Activated CD4-positive, alpha-beta memory T cell treated with anti-CD3 and anti-CD28 coated beads for 36 hours (primary cell): ENCODE measurements around the gene MMP21. TPM values are rescaled to one million over a fixed set of nuclear protein-coding genes. Genes with fewer than 3 reads are reported as not detected.

Source experiments
- CTCF ChIA-PET: fragments of 350-600 bp; sonication (Branson Sonifier 250); formaldehyde crosslinking; loops from one replicate; lab custom pipeline; 2021; ENCODE audit warnings: antibody characterized with exemption, inconsistent platforms; lab: Charles Lee
- POLR2A ChIA-PET: fragments of 350-600 bp; sonication (Branson Sonifier 250); formaldehyde crosslinking; loops from one replicate; lab custom pipeline; 2021; ENCODE audit warnings: antibody characterized with exemption; lab: Charles Lee
- DNase-seq: peaks from one replicate; pipeline ENCODE4 v3.0.0-alpha.2; 2020
- H3K27ac Mint-ChIP-seq: one replicate; pipeline ENCODE4 v1.8.0; 2021; ENCODE audit warnings: mixed read lengths
- H3K27me3 Mint-ChIP-seq: one replicate; pipeline ENCODE4 v1.8.0; 2021; ENCODE audit warnings: mixed read lengths
- H3K36me3 Mint-ChIP-seq: one replicate; pipeline ENCODE4 v1.8.0; 2021; ENCODE audit warnings: mixed read lengths
- H3K4me1 Mint-ChIP-seq: one replicate; pipeline ENCODE4 v1.8.0; 2021; ENCODE audit warnings: low read depth, mixed read lengths
- H3K4me3 Mint-ChIP-seq: one replicate; pipeline ENCODE4 v1.8.0; 2021; ENCODE audit warnings: mild to moderate bottlenecking, mixed read lengths
- H3K9me3 Mint-ChIP-seq: one replicate; pipeline ENCODE4 v1.8.0; 2021; ENCODE audit warnings: mixed read lengths
- intact Hi-C: fragments of 100-400 bp; cut with micrococcal nuclease; formaldehyde crosslinking; loops from one replicate; pipeline ENCODE4 v1.15.1; 2023
- total RNA-seq, 2 experiments: library from RNA; stranded (reverse); gene quantifications; one replicate each; pipeline ENCODE4 v1.2.3, GENCODE V29; 2021

The MMP21 gene
- total RNA-seq, 2 experiments from 2014 or later = not detected

DNA sequence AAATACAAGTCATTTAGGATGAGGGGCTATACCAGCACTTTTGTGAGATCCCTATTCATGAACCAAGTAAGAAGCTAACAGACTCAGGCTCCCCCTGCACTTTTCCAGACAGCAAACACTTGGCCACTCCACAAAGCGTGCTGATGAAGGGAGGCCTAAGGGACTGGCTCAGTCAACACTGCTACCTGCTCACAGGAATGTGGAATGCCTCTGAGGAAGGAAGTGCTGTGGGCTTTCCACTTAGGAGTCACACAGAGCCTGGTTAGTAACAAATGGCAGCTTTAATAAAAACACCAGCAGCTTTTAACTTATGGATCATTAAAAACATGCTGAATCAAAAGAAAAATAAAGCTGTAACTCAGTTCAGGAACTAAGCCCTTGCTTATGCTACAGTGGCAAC is 32.4 kb upstream of the MMP21 start:
- intact Hi-C loops = no loop called here
- no peak for DNase-seq
- Mint-ChIP-seq H3K9me3 (no peaks in the 10 kb centered on the region), H3K27me3 (no peaks in the 10 kb centered on the region), H3K27ac (no peak overlapping the region), H3K36me3 (peaks cover 34% of the 10 kb centered on the region), H3K4me3 (no peak overlapping the region), H3K4me1 (no peaks in the 10 kb centered on the region)
- ChIA-PET CTCF (no interaction called here), POLR2A (no interaction called here)

DNA sequence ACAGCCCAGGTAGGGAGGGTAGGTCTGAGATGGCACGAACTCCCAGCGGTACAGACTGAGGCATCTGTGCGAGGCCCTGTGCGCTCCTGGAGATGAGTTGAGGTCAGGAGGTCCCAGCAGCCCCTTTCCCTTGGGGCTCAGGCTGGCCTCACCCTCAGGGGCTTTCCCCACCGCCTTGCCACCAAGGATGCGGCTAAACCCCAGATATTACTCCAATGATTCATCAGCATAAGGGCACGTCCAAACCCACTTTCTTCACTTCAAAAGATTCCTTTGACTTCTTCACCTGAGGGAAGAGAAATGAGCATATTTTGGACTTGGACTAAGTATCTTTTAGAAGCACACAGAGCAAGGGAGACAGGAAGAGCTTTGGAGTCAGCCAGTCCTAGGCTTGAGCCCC is 27.1 kb upstream of the MMP21 start:
- intact Hi-C loops = no loop called here
- no peak overlapping the region for H3K27ac Mint-ChIP-seq
- H3K4me3 Mint-ChIP-seq = no peak overlapping the region
- no peaks in the 10 kb centered on the region for H3K4me1 Mint-ChIP-seq
- H3K9me3 Mint-ChIP-seq = no peaks in the 10 kb centered on the region
- no peaks in the 10 kb centered on the region for H3K27me3 Mint-ChIP-seq
- H3K36me3 Mint-ChIP-seq = peaks cover 17% of the 10 kb centered on the region
- POLR2A ChIA-PET = no interaction called here
- CTCF ChIA-PET = no interaction called here
- no peak for DNase-seq

DNA sequence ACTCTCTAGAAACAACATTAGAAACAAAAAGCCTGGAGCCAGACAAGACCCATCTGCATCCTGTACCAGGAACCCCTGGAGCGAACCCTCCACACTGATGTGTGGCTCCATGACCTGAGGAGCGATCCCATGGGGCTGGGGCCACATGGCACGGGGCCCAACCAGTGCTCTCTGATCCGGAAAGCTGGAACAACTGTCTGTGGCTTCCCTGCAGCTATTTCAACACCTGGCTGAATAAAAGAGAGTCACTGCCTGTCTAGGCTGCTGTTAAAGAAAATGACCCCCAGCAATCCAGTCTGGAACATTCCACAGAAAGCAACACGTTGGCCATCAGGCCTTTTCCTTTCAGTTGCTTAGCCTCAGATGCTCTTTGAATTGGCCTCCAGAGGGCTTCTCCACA is 26.5 kb upstream of the MMP21 start:
- CTCF ChIA-PET = no interaction called here
- DNase-seq = no peak
- Mint-ChIP-seq H3K36me3 (peaks cover 15% of the 10 kb centered on the region), H3K27me3 (no peaks in the 10 kb centered on the region), H3K4me1 (no peaks in the 10 kb centered on the region), H3K27ac (no peak overlapping the region), H3K9me3 (no peaks in the 10 kb centered on the region), H3K4me3 (no peak overlapping the region)
- POLR2A ChIA-PET = no interaction called here
- intact Hi-C loops = no loop called here

DNA sequence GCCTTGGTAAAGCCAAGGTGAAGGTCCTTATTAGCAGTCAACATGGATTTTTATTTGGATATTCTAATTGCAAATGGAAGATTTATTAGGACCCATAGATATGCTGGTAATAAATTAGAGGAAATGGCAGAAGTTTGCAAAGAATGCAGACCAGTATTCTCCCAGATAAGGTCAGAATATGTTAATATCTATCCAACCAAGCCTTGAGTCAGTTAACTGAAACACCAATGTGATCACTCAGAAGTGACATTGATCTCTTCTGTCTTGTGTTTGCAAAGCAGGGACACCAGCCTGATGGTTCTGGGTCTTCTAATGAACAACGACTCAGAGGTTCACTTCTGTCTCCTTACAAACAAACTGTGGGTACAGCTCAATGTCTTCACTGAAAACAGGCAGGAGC is 26.0 kb upstream of the MMP21 start:
- intact Hi-C loops = no loop called here
- H3K36me3 Mint-ChIP-seq = peaks cover 13% of the 10 kb centered on the region
- H3K27me3 Mint-ChIP-seq = no peaks in the 10 kb centered on the region
- H3K4me3 Mint-ChIP-seq = no peak overlapping the region
- H3K9me3 Mint-ChIP-seq = no peaks in the 10 kb centered on the region
- ChIA-PET CTCF (no interaction called here), POLR2A (no interaction called here)
- no peak for DNase-seq
- H3K4me1 Mint-ChIP-seq = no peaks in the 10 kb centered on the region
- H3K27ac Mint-ChIP-seq = no peak overlapping the region

DNA sequence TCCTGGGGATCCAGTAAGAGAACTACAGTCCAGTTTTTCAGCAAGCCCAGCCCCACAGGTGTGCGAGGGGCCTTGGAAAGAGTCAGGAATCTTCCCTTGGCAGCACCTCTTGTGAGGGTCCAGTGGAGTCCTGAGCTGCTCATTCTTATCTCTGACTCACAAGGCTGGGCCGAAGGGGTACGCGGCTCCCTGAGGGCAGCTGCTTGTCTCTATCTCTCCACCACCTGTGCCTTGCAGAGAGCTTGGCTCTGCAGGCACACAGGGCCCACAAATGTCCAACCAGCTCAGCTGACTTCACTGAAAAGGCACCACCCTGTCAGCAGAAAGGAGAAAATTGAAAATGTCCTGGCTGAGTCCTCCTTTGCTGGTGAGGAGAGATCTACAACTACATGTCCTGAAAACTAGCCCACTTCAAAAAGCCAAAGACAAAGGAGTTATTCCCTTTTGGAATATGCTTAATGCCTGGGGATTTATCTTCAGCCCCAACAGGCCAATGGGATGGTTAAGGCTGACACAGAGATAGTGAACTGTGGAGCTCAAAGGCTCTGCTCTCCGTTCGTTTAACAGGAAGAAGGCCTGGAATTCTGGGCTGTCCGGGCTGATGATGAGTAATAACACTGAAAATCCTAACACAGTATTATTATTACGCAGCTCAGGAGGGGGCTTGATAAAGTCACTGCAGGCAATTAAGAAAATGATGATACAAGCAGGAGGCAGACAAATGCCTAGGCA is 24.0 kb upstream of the MMP21 start:
- Mint-ChIP-seq H3K36me3 (peaks cover 8% of the 10 kb centered on the region), H3K27me3 (no peaks in the 10 kb centered on the region), H3K4me3 (no peak overlapping the region), H3K9me3 (no peaks in the 10 kb centered on the region), H3K4me1 (no peaks in the 10 kb centered on the region), H3K27ac (no peak overlapping the region)
- intact Hi-C loops = no loop called here
- ChIA-PET POLR2A (no interaction called here), CTCF (no interaction called here)
- no peak for DNase-seq

DNA sequence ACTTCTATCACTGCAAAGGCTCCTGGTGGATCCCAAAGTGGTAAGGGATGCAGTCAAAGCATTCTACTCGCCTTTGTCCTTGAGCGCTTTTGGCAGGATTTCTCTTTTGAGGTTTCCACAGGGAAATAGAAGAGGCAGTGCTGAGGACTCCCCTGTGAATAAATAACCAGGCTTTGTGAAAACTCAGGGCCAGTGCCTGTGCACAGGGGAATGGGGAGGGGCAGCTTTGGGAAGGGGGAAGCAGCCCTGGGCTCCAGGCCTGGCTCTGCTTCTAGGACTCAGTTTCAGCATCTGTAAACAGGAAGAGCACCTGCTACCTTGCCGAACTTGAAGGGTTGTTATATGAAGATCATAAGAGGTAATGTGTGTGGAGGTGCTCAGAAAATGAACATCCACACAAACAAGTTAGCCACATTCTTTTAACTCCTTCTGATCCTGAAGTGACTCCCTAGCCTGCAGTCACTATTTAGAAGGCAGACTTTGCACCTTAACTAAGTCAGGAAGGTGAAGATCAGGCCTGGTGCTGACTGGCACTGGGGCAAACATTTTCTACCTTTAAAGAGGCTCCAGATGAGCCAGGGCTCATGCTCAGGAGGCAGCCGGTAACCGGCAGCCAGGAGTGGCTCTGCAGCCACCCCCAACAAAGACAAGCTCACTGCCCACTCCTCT is 22.5 kb upstream of the MMP21 start:
- H3K27ac Mint-ChIP-seq = no peak overlapping the region
- intact Hi-C loops = no loop called here
- DNase-seq = no peak
- no peaks in the 10 kb centered on the region for H3K4me1 Mint-ChIP-seq
- H3K4me3 Mint-ChIP-seq = no peak overlapping the region
- POLR2A ChIA-PET = no interaction called here
- H3K36me3 Mint-ChIP-seq = peaks cover 15% of the 10 kb centered on the region
- CTCF ChIA-PET = no interaction called here
- H3K9me3 Mint-ChIP-seq = no peaks in the 10 kb centered on the region
- H3K27me3 Mint-ChIP-seq = no peaks in the 10 kb centered on the region

DNA sequence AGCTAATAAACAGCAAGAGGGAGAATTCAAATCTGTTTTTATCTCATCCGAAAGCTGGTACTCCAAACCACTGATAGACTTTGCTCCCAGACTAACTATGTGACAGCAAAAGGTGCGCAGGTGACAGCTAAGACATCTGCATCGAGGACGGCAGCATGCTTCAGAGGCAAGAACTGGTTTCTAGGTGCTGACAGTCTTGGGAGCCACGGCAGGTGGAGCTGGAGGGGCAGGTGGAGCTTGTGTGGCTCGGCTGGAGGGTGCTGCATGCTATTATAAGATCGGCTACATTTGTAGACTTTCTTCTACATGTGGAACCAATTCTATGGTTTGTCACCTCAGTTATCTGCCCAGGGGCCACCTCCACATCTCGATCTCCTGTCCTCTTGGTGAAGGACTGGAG is 21.8 kb upstream of the MMP21 start:
- Mint-ChIP-seq H3K9me3 (no peaks in the 10 kb centered on the region), H3K4me1 (no peaks in the 10 kb centered on the region), H3K4me3 (no peak overlapping the region), H3K36me3 (peaks cover 20% of the 10 kb centered on the region), H3K27ac (no peak overlapping the region), H3K27me3 (no peaks in the 10 kb centered on the region)
- intact Hi-C loops = no loop called here
- ChIA-PET POLR2A (no interaction called here), CTCF (interaction anchor here (0.7 to 0.9 kb wide), 2 partner anchors 31 to 758 kb away, joined by 3 read pairs; no protein-coding TSS in a partner anchor)
- DNase-seq = no peak

DNA sequence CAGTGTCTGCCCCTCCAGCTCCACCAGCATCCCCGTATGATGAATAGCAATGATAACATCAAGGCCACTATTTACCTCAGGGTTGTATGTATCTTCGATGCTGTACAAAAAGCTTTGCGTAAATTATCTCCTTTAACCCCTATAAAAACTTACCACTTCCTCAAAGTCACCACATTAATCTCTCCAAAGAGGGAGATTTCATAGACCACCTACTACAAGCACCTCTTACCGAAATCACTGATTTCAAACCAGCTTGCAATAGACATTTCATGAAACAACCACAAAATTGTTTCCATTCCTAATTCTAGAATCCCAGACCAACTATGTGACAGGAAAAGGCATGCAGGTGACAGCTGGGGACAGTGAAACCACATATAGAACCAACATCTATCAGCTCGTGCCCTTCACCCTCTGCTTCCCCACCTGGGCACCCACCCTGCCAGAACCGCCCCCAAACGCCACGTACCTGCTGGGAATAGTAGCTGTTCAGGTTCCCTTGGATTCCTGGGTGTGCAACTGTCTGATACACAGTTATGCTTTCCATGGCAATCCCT is 20.1 kb upstream of the MMP21 start:
- CTCF ChIA-PET = interaction anchor here (0.5 kb wide), 1 partner anchor 36 kb away, joined by 3 read pairs; no protein-coding TSS in a partner anchor
- no peaks in the 10 kb centered on the region for H3K9me3 Mint-ChIP-seq
- DNase-seq = no peak
- POLR2A ChIA-PET = no interaction called here
- intact Hi-C loops = no loop called here
- no peaks in the 10 kb centered on the region for H3K27me3 Mint-ChIP-seq
- no peaks in the 10 kb centered on the region for H3K4me1 Mint-ChIP-seq
- H3K27ac Mint-ChIP-seq = no peak overlapping the region
- peaks cover 24% of the 10 kb centered on the region for H3K36me3 Mint-ChIP-seq
- no peak overlapping the region for H3K4me3 Mint-ChIP-seq

DNA sequence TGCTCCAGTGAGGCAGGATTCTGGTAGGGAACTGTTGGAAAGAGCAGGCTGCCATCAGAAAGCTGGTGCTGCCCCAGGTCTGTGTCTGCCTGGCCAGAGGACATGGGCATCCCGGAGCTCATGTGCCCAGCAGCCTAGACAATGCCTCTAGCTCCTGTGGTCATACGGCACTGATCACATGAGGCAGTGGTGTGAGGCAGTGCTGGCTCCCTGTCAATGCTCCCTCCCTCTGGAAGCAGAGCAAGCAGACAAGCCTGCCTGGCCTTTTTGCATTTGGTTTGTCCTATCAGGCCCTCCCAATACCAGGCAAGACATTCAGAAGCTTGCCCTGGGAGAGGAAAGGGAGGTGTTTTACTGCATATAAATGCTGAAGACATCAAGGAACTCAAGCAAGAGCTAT is 19.5 kb upstream of the MMP21 start:
- CTCF ChIA-PET = interaction anchor here (0.5 kb wide), 1 partner anchor 36 kb away, joined by 3 read pairs; no protein-coding TSS in a partner anchor
- intact Hi-C loops = no loop called here
- POLR2A ChIA-PET = no interaction called here
- Mint-ChIP-seq H3K4me3 (no peak overlapping the region), H3K9me3 (no peaks in the 10 kb centered on the region), H3K27ac (no peak overlapping the region), H3K36me3 (peaks cover 24% of the 10 kb centered on the region), H3K4me1 (no peaks in the 10 kb centered on the region), H3K27me3 (no peaks in the 10 kb centered on the region)
- no peak for DNase-seq

DNA sequence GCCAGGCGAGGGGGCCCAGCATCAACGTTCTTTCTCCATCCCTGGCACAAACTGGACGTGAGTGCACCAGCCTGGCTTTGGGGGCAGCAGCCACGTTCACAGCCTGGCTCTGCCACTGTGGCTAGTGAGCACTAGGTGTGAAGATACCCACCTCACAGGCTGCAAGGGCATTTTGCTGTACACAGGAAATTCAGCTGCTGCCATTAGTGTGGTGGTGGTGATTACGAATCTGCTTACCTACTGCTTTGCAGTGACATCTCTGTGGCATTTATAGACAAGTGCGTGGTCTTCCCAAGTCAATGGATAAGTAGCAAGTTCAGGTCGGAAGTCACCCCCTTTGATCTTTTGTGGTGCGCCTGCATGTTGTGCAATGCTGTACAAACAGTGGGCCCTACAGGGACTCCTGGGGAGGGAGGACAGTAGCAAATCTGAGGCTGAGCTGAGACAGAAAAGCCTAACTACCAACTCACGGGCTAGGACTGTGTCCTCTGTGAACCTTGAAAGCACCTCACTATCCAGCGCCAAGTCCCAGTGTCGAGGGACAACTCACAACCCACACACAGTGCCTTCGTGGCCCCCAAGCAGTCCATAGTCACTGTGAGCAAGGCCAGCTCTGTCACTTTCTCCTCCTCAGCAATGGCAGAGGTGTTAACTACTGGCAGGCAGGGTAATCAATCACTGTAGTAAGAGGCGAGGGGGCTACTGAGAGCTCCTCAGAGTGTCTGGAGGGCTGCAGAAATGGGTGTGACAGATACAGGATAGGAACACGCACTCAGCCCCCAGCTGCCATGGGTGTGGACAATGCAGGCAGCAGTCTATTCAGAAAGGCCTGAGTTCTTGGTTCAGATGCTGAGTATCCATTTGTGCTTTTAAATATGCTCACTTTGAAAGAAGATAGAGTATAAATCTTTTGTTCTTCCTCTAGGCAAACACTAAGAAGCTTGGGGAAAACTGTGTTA is 17.0 kb upstream of the MMP21 start:
- ChIA-PET CTCF (no interaction called here), POLR2A (no interaction called here)
- Mint-ChIP-seq H3K36me3 (peaks cover 28% of the 10 kb centered on the region), H3K27ac (no peak overlapping the region), H3K4me1 (peaks cover 16% of the 10 kb centered on the region), H3K9me3 (no peaks in the 10 kb centered on the region), H3K27me3 (no peaks in the 10 kb centered on the region), H3K4me3 (no peak overlapping the region)
- no peak for DNase-seq
- intact Hi-C loops = no loop called here

DNA sequence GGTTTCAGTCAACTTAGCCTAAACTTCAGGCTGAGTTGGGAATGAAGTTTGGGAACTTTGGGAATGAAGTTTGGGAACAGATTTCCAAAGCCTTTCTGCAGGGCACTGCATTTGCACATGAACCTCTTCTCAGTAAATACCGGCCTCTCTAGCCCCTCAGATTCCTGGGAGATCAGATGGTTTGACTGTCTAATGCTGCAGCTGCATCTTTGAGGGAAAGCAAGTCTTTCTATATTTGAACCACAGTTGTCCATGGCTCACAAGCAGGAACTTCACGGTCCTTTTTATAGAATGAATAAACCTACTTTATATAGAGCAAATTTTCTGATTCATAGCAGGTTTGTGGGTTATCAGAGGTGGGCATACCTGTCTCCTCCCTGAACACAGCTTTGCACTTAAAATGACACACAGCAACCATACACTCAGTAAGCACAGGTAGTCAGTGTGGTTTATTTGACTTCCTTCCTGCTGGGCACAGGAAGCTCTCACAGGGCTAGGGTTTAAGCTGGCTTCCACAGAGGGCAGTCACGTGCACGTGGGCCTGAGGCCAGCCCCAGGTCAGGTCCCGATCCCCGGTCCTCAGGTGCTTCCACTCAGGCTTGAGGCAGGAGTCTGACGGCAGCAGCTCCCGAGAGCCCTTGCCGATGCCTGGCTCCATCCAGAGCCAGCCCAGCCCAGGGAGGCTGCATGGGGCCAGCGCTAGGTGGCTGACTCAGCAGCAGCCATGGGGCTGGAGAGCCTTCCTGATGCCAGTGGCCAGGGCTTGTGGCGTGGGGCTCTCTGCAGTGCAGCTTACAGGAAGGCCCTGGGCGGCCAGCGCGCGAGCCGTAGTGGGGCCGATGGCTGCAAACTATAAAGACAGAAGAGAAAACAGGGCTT is 12.8 kb upstream of the MMP21 start:
- peaks cover 15% of the 10 kb centered on the region for H3K36me3 Mint-ChIP-seq
- no peak for DNase-seq
- peaks cover 17% of the 10 kb centered on the region for H3K4me1 Mint-ChIP-seq
- intact Hi-C loops = no loop called here
- ChIA-PET CTCF (no interaction called here), POLR2A (no interaction called here)
- H3K27ac Mint-ChIP-seq = peak overlapping the region; percentile 49
- no peaks in the 10 kb centered on the region for H3K9me3 Mint-ChIP-seq
- H3K27me3 Mint-ChIP-seq = no peaks in the 10 kb centered on the region
- no peak overlapping the region for H3K4me3 Mint-ChIP-seq
